Pons (tissue), 1 donor: ENCODE data around the gene KREMEN1.
"Not testable (repeated sequence)": the region's sequence is repeated elsewhere in the genome, so short reads cannot be mapped to it uniquely, and the experiment has no call there.

Experiments used
- DNase-seq: peaks from one replicate; pipeline ENCODE4 v3.0.0-alpha.2; 2016; ENCODE audit warnings: low spot score

KREMEN1 gene, protein sequence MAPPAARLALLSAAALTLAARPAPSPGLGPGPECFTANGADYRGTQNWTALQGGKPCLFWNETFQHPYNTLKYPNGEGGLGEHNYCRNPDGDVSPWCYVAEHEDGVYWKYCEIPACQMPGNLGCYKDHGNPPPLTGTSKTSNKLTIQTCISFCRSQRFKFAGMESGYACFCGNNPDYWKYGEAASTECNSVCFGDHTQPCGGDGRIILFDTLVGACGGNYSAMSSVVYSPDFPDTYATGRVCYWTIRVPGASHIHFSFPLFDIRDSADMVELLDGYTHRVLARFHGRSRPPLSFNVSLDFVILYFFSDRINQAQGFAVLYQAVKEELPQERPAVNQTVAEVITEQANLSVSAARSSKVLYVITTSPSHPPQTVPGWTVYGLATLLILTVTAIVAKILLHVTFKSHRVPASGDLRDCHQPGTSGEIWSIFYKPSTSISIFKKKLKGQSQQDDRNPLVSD

DNA sequence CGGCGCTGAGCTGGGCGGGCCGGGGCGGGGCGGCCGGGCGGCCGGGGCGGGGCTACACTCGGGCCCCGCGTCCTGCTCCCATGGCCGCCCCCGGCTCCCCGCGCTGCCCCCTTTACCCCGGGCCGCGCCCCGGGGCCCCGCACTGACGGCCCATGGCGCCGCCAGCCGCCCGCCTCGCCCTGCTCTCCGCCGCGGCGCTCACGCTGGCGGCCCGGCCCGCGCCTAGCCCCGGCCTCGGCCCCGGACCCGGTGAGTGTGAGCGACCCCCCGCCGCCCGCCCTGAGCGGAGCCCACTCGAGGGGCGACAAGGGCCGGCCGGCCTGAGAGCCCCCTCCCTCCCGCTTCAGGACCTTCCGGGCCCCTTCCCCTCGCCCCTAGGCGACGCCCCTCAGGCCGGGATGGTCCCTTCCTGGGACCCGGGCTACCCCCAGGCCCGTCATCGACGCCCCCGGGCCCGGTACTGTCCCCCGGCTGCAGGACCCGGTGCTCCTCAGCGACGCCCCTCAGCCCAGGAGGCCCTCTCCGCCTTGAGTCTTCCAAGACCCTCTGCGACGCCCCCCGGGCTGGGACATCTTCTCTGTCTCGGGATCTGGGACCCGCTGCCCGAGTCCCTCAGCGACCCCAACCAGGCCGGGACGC is at the start of gene KREMEN1:
Gene KREMEN1 (plus strand): TSS at position 57 of the 639 bp plus-strand sequence. CDS start 96 bp downstream, at position 153.
- DNase-seq: no peak

- no peak for DNase-seq
Measured at GRCh38 chr22:29023172-29023796, 49.6 kb upstream of the KREMEN1 start.

- no peak for DNase-seq
Measured at GRCh38 chr22:29026579-29026978, 46.3 kb upstream of the KREMEN1 start.

DNA sequence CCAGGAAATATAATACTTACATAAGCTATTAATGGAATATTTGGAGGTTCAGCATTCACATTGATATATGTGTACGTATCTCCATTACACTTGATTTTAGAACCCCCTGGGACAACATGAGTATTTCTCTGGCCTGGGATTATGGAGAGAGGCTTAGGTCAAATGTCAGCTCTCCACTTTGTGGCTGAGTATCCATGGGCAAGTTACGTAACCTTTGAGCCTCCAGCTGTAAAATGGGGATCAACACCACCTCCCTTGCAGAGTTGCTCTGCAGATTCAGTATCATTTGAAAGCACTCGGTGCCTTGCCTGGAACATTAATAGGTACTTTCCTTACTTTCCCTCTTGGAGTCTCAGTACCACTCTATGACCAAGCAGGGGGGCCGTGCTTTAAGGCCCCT is 44.4 kb upstream of the KREMEN1 start:
- no peak for DNase-seq

DNA sequence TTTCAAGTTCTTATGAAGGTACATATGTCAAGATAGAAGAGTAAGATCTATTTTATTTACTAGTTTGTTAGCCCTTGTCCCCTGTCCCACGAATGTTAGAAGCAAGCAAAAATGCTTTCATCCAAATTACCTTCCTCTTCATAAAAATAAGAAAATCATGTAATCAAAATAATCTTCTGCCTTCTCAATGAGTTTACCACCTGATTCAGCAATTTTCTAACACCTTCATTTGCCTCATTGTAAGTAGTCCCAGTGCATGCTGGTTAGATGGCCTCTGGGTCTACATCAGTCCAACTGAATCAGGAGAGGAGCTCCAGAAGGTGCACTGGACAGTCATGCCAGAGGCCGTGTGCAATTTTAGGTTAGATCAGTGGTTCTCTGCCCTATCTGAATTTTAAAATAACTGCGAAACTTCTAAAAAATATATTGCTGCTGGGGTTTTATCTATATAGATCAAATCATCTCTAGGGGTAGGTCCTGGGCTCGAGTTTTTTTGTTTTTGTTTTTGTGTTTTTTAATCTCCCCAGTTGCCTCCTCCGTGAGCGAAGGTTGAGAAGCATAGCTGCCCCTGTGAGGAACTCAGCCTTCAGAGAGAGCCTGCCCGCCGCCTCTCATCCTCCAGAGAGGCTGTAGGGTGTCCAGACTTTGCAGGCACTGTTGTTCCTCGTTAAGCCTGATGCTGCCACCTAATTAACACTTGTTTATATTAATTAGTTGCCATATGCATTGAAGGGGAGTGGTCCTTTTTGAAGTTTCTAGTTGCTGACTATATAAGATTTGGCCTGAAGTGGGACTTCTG is 43.4 kb upstream of the KREMEN1 start:
- DNase-seq: no peak

DNA sequence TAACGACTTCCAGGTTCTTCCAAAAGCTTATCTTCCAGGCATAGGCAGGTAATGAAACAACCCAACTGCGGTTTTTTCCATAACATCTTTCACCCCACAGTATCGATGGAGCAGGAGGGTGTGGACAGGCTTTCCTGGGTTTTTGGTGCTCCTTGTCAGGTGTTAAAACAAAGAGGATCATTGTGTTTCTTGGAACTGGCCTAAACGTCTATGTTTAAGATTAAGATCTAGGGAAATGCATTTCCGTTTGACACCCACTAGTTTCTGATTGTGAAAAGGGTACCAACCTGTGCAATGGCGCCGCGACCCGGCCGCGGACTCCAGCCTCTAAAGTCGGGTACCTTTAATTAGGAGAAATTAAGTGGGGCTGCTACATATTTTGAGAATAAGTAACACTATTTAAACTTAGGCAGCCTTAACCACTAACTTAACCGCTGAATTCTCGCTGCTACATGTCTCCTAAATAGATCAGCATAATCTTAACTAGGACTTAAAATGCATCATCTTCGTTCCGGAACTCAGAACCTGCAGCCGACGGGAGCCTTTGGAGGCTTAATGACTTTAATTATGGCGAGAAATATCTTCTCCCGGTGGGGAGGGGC is 42.7 kb upstream of the KREMEN1 start:
- no peak for DNase-seq

DNA sequence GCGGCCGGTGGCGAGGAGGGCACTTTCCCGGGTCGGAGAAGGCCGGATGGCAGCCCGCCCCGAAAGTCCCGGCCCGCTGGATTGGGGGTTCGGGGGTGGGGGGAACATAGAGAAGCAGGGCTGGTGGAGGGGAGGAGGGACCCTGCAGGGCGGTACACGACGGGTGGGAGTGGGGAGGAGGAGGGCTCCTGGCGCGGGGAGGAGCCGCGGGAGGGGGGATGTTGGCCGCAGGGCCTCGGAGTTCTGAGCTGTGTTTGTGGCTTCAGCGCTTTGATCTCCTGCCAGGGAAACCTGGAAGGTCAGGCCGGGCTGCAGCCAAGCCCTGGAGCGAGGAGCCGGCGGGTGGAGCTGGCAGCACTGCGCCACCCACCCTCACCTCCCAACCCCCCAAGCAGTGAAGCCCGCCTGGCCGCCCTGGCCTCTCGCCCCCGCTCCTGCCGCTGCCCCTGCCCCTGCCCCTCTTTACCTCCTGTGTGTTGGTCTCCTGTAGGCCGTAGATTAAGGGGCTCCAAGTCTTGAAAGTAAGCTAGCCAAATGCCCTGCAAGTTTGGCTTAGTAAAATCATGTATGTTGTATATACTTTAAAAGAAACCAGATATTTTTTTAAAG is 42.1 kb upstream of the KREMEN1 start:
- peak; percentile 14 for DNase-seq

DNA sequence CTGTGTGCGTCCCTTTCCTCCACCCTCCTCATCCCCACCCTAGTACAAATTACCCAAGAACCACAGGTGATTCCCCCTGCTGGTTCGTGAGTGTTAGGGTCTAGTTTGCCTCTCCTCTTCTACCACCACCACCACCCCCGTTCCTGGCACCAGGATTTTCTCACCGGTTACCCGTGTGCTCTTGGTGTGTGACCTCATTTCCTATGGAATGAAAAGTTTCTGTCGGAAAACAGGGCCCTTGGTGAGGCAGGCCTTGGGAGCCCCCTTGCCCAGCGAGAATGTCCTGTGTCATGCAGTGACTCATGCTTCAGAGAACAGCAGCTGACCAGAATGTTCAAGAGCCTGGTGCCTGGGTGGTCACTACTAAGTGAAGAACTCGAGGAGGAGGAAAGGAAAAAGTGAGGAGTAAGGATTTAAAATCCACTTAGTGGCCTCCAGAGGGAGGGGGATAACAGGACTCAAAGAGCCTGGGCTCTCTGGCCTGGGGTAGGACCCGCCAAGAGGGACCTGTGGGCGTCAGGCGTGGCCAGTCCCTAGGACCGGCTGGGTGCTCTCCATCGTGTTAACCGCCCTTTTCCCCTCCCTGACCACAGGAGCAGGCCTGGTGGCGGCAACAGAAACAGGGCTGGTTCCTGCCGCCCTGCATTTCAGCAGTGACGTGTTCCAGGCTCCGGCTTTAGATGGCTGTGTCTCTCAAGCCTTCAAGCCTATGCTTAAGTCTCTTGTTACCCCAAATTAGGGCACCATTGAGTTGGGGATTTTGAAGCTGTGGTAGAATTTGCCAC is 41.4 kb upstream of the KREMEN1 start:
- DNase-seq: peak; percentile 15

- DNase-seq: no peak
Measured at GRCh38 chr22:29032014-29032475, 40.8 kb upstream of the KREMEN1 start.

- DNase-seq: no peak
Measured at GRCh38 chr22:29032584-29032983, 40.3 kb upstream of the KREMEN1 start.

- DNase-seq: no peak
Measured at GRCh38 chr22:29037340-29037932, 35.4 kb upstream of the KREMEN1 start.

GRCh38 chr22:29039148-29039547 is 33.7 kb upstream of the KREMEN1 start:
- no peak for DNase-seq

DNA sequence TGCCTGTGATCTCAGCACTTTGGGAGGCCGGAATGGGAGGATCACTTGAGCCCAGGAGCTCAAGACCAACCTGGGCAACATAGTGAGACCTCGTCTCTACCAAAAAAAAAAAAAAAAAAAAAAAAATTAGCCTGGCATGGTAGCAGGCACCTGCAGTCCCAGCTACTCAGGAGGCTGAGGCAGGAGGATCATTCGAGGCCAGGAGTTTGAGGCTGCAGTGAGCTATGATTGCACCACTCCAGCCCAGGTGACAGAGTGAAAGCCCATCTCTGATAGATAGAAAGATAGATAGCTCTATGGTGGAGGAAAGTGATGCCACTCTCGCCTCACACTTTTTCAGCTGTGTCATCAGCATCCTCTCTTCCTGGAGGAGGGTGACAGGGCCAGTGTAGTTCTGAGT is 33.2 kb upstream of the KREMEN1 start:
- DNase-seq: not testable (repeated sequence)

GRCh38 chr22:29040385-29041275 is 32.2 kb upstream of the KREMEN1 start:
- peak; percentile 80 for DNase-seq

DNA sequence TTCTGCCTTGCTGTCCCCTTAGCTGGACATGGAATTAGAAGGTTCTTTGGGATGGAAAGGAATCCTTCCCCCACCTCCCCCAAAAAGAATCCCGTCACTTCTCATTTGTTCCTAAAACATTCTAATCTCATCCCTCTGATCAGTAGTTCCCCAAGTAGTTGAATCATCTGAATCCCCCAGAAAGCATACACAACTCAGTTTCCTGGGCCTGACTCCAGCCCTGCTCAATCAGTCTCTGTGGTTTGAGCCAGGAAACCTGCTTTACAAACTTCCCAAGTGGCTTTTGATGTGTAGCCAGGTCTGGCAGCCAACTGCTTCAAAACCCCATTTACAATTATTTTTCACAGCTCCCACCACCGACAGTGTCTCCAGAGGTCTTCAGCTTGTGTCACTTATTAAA is 31.4 kb upstream of the KREMEN1 start:
- DNase-seq: peak; percentile 49

DNA sequence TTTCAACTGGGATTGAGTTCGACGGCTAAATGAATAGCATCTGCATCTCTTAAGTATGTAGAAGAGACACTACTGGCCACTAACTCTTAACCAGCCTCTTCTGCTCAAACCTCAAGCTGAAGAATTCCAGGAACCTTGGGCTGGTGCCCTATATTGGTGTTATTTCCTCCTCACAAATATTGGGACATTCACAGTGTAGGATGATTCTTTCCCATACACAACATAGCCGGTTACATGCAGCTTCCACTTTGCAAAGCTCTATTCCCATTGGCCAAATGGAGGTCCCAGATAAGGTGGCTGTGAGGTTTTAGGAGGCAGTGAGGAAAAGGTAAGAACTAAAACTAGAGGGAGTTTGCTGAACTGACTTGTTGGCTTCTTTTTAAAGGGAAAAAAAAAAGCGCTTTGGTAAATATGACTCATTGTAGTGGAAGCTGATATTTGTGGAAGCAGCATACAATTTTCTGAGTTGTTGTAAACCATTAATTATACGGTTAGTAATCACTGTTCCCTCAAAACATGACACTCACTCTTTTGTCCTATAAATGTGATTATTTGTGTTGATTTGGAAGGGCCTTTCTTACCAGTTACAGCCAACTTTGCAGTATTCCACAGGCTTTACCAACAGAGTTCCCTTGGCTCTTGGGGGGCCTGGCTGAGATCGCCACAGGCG is 28.8 kb upstream of the KREMEN1 start:
- no peak for DNase-seq

DNA sequence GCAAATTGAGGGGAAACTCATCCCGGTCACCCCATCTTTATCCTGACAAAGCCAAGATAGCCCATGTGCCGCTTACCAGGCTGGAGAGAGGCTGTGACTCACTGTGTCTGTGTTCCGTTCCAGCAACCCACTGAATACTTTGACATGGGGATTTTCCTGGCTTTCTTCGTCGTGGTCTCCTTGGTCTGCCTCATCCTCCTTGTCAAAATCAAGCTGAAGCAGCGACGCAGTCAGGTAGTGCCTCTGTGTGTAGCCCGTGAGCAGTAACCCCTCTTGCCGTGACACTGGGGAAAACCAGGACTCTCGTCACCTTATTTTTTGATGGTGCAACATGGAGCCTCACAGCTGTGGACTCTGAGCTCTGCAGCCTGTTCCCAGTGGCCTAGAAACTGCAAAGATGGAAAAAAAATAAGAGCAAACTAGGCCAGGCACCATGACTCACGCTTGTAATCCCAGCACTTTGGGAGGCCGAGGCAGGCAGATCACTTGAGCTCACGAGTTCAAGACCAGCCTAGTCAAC is 28.1 kb upstream of the KREMEN1 start:
- DNase-seq: no peak
